GM19397 (cell line): ENCODE measurements around the gene ARID2.

ENCODE experiments used
- ATAC-seq: cut with Tn5 transposase; IDR thresholded peaks from one replicate; pipeline ENCODE4 v1.9.1; 2021; ENCODE audit warnings: mild to moderate bottlenecking, moderate library complexity; ENCODE audit not compliant: unreplicated experiment

ARID2 gene

GRCh38 chr12:45918818-45919217, 189.3 kb downstream of the ARID2 start:
- ATAC-seq: no peak

GRCh38 chr12:45928309-45928708, 198.8 kb downstream of the ARID2 start:
- ATAC-seq: no peak

- ATAC-seq: no peak
Measured at GRCh38 chr12:45930369-45930768, 200.9 kb downstream of the ARID2 start.

- no peak for ATAC-seq
Measured at GRCh38 chr12:45933504-45933903, 204.0 kb downstream of the ARID2 start.

GRCh38 chr12:45934956-45935355, 205.4 kb downstream of the ARID2 start:
- ATAC-seq: no peak

GRCh38 chr12:45938566-45938965, 209.1 kb downstream of the ARID2 start:
- no peak for ATAC-seq

- no peak for ATAC-seq
Measured at GRCh38 chr12:45939759-45940158, 210.3 kb downstream of the ARID2 start.

- ATAC-seq: no peak
Measured at GRCh38 chr12:45944771-45945170, 215.3 kb downstream of the ARID2 start.

GRCh38 chr12:45946435-45946834, 216.9 kb downstream of the ARID2 start:
- no peak for ATAC-seq

- ATAC-seq: no peak
Measured at GRCh38 chr12:45948546-45948945, 219.0 kb downstream of the ARID2 start.
